ENCODE results near the gene ANKRD13D.
A peak's percentile ranks its signal among the peaks of the same experiment; 100 is the strongest.

ANKRD13D gene

DNA sequence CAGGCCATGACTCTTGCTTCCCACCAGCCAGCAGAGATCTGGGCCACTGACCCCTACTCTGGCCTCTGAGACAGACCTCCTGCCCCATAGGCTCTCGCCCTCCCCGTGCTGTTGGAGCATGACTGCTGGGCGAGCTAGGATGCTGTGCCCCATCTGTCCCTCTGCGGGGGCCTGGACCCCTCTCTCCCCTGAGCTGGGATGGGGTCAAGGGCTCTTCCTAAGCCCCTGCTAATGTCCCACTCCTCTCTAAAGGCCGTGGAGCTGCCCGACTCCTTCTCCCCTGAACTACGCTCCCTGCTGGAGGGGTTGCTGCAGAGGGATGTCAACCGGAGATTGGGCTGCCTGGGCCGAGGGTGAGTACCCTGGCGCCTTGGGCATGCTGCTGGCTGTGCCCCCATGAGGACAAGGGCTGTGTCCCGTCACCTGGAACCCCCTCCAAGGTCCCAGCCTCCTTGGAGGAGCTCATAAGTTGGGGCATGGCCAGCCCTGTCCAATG lies 6.2 kb upstream of the ANKRD13D start:
- no peak overlapping the region for H3K27ac ChIP-seq (ENCODE audit: low read length)

GRCh38 chr11:67283481-67283963 lies 5.6 kb upstream of the ANKRD13D start:
- Histone ChIP-seq H3K4me3 (ENCODE audit: low read length in 2 of 2) (no peak overlapping the region), H3K4me1 (ENCODE audit: control insufficient read depth, insufficient read depth, low read length) (peaks cover 38% of the 10 kb centered on the region), H3K9ac (ENCODE audit: low read length in 2 of 2) (no peak overlapping the region), H3K27me3 (ENCODE audit: control insufficient read depth in 1 of 2, insufficient read depth in 2 of 2, low read length in 2 of 2) (no peaks in the 10 kb centered on the region), H3K9me3 (ENCODE audit: control insufficient read depth in 2 of 2, low read length in 2 of 2) (no peaks in the 10 kb centered on the region), H3K27ac (ENCODE audit: low read length) (no peak overlapping the region), H3K36me3 (ENCODE audit: control insufficient read depth in 2 of 2, insufficient read depth in 2 of 2, low read length in 2 of 2) (peaks cover 55 to 60% of the 10 kb centered on the region in 2 donors)

More for the DNA sequence above, 6.2 kb upstream of the ANKRD13D start:
- Histone ChIP-seq H3K9me3 (ENCODE audit: control insufficient read depth in 2 of 2, low read length in 2 of 2) (no peaks in the 10 kb centered on the region), H3K4me3 (ENCODE audit: low read length in 2 of 2) (no peak overlapping the region), H3K9ac (ENCODE audit: low read length in 2 of 2) (no peak overlapping the region), H3K4me1 (ENCODE audit: control insufficient read depth, insufficient read depth, low read length) (peaks cover 38% of the 10 kb centered on the region), H3K27me3 (ENCODE audit: control insufficient read depth in 1 of 2, insufficient read depth in 2 of 2, low read length in 2 of 2) (no peaks in the 10 kb centered on the region), H3K36me3 (ENCODE audit: control insufficient read depth in 2 of 2, insufficient read depth in 2 of 2, low read length in 2 of 2) (peaks cover 55 to 60% of the 10 kb centered on the region in 2 donors)

DNA sequence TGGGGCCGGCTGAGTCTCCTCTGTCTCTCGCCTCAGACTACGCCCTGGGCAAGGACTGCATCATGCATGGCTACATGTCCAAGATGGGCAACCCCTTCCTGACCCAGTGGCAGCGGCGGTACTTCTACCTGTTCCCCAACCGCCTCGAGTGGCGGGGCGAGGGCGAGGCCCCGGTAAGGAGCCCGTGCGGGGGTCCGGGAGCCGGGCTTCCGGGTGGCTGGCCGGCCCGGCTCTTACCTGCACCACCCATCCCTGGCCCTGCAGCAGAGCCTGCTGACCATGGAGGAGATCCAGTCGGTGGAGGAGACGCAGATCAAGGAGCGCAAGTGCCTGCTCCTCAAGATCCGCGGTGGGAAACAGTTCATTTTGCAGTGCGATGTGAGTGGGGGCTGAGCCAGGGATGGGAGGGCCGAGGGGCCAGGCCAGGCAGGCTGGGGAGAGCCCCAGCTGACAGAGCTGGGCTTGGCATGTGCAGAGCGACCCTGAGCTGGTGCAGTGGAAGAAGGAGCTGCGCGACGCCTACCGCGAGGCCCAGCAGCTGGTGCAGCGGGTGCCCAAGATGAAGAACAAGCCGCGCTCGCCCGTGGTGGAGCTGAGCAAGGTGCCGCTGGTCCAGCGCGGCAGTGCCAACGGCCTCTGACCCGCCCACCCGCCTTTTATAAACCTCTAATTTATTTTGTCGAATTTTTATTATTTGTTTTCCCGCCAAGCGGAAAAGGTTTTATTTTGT lies 4.1 kb upstream of the ANKRD13D start:
- H3K9me3 ChIP-seq (ENCODE audit: control insufficient read depth in 2 of 2, low read length in 2 of 2): no peaks in the 10 kb centered on the region
- no peak overlapping the region for H3K27ac ChIP-seq (ENCODE audit: low read length)
- peaks cover 34% of the 10 kb centered on the region for H3K4me1 ChIP-seq (ENCODE audit: control insufficient read depth, insufficient read depth, low read length)
- peaks cover 48% of the 10 kb centered on the region in 2 donors for H3K36me3 ChIP-seq (ENCODE audit: control insufficient read depth in 2 of 2, insufficient read depth in 2 of 2, low read length in 2 of 2)
- H3K27me3 ChIP-seq (ENCODE audit: control insufficient read depth in 1 of 2, insufficient read depth in 2 of 2, low read length in 2 of 2): no peaks in the 10 kb centered on the region
- no peak overlapping the region for H3K9ac ChIP-seq (ENCODE audit: low read length in 2 of 2)
- H3K4me3 ChIP-seq (ENCODE audit: low read length in 2 of 2): no peak overlapping the region

GRCh38 chr11:67285541-67286498 lies 3.3 kb upstream of the ANKRD13D start:
- peaks cover 42% of the 10 kb centered on the region for H3K4me1 ChIP-seq (ENCODE audit: control insufficient read depth, insufficient read depth, low read length)
- H3K9ac ChIP-seq (ENCODE audit: low read length in 2 of 2): peak overlapping the region in 1 of 2 donors; percentile 18
- peaks cover 39 to 42% of the 10 kb centered on the region in 2 donors for H3K36me3 ChIP-seq (ENCODE audit: control insufficient read depth in 2 of 2, insufficient read depth in 2 of 2, low read length in 2 of 2)
- H3K27ac ChIP-seq (ENCODE audit: low read length): peak overlapping the region; percentile 31
- H3K9me3 ChIP-seq (ENCODE audit: control insufficient read depth in 2 of 2, low read length in 2 of 2): no peaks in the 10 kb centered on the region
- no peaks in the 10 kb centered on the region for H3K27me3 ChIP-seq (ENCODE audit: control insufficient read depth in 1 of 2, insufficient read depth in 2 of 2, low read length in 2 of 2)
- no peak overlapping the region for H3K4me3 ChIP-seq (ENCODE audit: low read length in 2 of 2)

DNA sequence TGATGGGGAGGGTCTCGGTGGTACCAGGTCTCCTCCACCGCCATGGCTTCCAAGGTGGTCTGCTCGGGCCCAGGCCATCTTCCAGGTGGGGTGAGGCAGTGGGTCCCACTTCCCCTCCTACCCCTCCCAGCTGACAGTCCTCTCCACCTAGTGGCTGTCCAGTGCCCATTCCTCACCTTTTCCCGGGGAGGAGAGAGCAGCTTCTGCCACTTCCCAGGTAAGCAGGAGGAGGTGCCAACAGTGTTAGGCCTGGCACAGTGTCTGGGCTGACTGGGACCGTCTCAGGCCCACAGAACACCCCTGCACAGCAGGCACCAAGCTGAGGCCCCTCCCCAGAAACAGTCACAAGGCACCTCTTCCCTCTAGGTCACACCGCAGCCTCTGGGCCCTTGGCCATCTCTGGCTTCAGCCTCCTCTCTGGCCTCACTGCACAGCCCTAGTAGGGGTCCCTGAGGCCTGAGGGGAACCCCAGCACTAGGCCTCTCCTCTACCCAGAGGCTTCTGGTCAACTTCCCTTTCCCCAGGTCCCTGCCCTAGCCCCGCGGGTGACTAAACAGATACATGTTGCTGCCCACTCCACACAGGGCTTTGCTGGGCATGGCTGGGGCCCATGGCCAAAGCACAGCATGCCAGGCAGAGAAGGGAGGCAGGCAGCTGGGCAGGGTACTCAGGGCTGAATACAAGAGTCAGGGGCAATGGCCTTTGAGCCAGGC lies 2.3 kb upstream of the ANKRD13D start:
- Histone ChIP-seq H3K27ac (ENCODE audit: low read length) (peak overlapping the region; percentile 98), H3K9ac (ENCODE audit: low read length in 2 of 2) (peak overlapping the region; percentile 18 to 94), H3K4me1 (ENCODE audit: control insufficient read depth, insufficient read depth, low read length) (peaks cover 45% of the 10 kb centered on the region), H3K9me3 (ENCODE audit: control insufficient read depth in 2 of 2, low read length in 2 of 2) (no peaks in the 10 kb centered on the region), H3K4me3 (ENCODE audit: low read length in 2 of 2) (no peak overlapping the region), H3K27me3 (ENCODE audit: control insufficient read depth in 1 of 2, insufficient read depth in 2 of 2, low read length in 2 of 2) (no peaks in the 10 kb centered on the region), H3K36me3 (ENCODE audit: control insufficient read depth in 2 of 2, insufficient read depth in 2 of 2, low read length in 2 of 2) (peaks cover 32 to 40% of the 10 kb centered on the region in 2 donors)

- peaks cover 43% of the 10 kb centered on the region for H3K4me1 ChIP-seq (ENCODE audit: control insufficient read depth, insufficient read depth, low read length)
- H3K36me3 ChIP-seq (ENCODE audit: control insufficient read depth in 2 of 2, insufficient read depth in 2 of 2, low read length in 2 of 2): peaks cover 27 to 37% of the 10 kb centered on the region in 2 donors
- no peaks in the 10 kb centered on the region for H3K27me3 ChIP-seq (ENCODE audit: control insufficient read depth in 1 of 2, insufficient read depth in 2 of 2, low read length in 2 of 2)
- peak overlapping the region; percentile 88 to 94 for H3K9ac ChIP-seq (ENCODE audit: low read length in 2 of 2)
- H3K9me3 ChIP-seq (ENCODE audit: control insufficient read depth in 2 of 2, low read length in 2 of 2): no peaks in the 10 kb centered on the region
- peak overlapping the region; percentile 71 to 84 for H3K4me3 ChIP-seq (ENCODE audit: low read length in 2 of 2)
- peak overlapping the region; percentile 98 for H3K27ac ChIP-seq (ENCODE audit: low read length)
Measured at GRCh38 chr11:67287355-67288197, 1.5 kb upstream of the ANKRD13D start.

DNA sequence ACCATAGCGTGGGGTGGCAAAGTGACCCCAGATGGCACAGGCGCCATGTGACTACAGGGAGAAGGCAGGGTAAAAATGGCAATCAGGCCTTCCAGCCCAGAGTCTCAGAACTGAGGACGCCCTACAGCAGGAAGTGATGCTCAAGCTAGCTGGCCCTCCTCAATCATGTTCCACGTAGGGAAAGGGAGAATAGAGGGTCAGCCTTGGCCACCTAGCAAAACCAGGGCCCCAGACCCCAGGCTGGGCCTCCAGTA lies 978 bp upstream of the ANKRD13D start:
- Histone ChIP-seq H3K9ac (ENCODE audit: low read length in 2 of 2) (peak overlapping the region; percentile 88 to 94), H3K4me1 (ENCODE audit: control insufficient read depth, insufficient read depth, low read length) (peaks cover 39% of the 10 kb centered on the region), H3K4me3 (ENCODE audit: low read length in 2 of 2) (peak overlapping the region; percentile 71 to 84), H3K9me3 (ENCODE audit: control insufficient read depth in 2 of 2, low read length in 2 of 2) (no peaks in the 10 kb centered on the region), H3K36me3 (ENCODE audit: control insufficient read depth in 2 of 2, insufficient read depth in 2 of 2, low read length in 2 of 2) (peaks cover 22 to 32% of the 10 kb centered on the region in 2 donors), H3K27me3 (ENCODE audit: control insufficient read depth in 1 of 2, insufficient read depth in 2 of 2, low read length in 2 of 2) (no peaks in the 10 kb centered on the region), H3K27ac (ENCODE audit: low read length) (peak overlapping the region; percentile 98)

DNA sequence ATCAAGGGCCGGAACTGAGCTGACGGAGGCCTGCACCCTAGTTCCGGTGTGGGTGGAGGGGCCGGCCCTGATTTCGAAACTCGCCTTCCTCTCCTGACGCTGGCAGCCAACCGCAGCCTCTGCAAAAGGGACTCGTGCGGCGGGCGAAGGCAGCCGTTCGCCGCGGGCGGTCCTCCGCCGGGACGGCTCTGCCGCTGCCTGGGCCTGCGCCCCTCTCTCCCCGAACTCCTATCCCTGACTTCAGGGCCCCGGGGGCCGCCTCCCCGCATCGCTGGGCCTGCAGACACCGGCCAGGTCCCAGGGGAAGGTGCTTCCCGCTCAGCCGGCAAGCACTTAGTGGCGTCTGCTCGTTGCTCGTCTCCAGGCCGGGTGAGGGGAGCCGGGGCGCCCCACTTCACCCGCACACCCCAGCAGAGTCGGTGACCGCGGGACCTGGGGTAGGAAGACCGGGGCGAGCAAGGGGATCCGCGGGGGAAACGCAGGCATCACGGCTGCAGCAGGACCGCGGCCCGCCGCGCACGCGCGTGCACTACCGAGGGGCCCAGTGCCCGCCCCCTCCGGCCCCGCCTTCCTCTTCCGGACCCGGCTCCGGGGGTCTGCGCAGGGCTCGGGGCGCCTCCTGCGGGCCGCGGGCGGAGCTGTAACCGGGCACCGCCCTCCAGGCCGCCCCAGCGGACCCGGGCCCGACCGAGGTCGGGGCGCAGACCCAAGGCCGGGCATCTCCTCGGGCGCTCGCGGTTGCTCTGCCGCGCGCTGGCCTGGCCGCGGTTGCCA lies 464 bp upstream of the ANKRD13D start:
- Histone ChIP-seq H3K27me3 (ENCODE audit: control insufficient read depth in 1 of 2, insufficient read depth in 2 of 2, low read length in 2 of 2) (no peaks in the 10 kb centered on the region), H3K27ac (ENCODE audit: low read length) (peak overlapping the region; percentile 98), H3K36me3 (ENCODE audit: control insufficient read depth in 2 of 2, insufficient read depth in 2 of 2, low read length in 2 of 2) (peaks cover 17 to 27% of the 10 kb centered on the region in 2 donors), H3K9me3 (ENCODE audit: control insufficient read depth in 2 of 2, low read length in 2 of 2) (no peaks in the 10 kb centered on the region), H3K4me1 (ENCODE audit: control insufficient read depth, insufficient read depth, low read length) (peaks cover 39% of the 10 kb centered on the region), H3K9ac (ENCODE audit: low read length in 2 of 2) (peak overlapping the region; percentile 88 to 94), H3K4me3 (ENCODE audit: low read length in 2 of 2) (peak overlapping the region; percentile 71 to 84)

GRCh38 chr11:67289651-67290479 lies 762 bp downstream of the ANKRD13D start:
- Histone ChIP-seq H3K9ac (ENCODE audit: low read length in 2 of 2) (peak overlapping the region; percentile 74), H3K4me3 (ENCODE audit: low read length in 2 of 2) (peak overlapping the region; percentile 68 to 84), H3K27me3 (ENCODE audit: control insufficient read depth in 1 of 2, insufficient read depth in 2 of 2, low read length in 2 of 2) (no peaks in the 10 kb centered on the region), H3K27ac (ENCODE audit: low read length) (peak overlapping the region; percentile 75), H3K9me3 (ENCODE audit: control insufficient read depth in 2 of 2, low read length in 2 of 2) (no peaks in the 10 kb centered on the region), H3K36me3 (ENCODE audit: control insufficient read depth in 2 of 2, insufficient read depth in 2 of 2, low read length in 2 of 2) (peaks cover 9 to 17% of the 10 kb centered on the region in 2 donors), H3K4me1 (ENCODE audit: control insufficient read depth, insufficient read depth, low read length) (peaks cover 39% of the 10 kb centered on the region)
